ENCODE data around the gene LMX1B.
"Not testable (repeated sequence)": the region's sequence is repeated elsewhere in the genome, so short reads cannot be mapped to it uniquely, and the experiment has no call there.

DNA sequence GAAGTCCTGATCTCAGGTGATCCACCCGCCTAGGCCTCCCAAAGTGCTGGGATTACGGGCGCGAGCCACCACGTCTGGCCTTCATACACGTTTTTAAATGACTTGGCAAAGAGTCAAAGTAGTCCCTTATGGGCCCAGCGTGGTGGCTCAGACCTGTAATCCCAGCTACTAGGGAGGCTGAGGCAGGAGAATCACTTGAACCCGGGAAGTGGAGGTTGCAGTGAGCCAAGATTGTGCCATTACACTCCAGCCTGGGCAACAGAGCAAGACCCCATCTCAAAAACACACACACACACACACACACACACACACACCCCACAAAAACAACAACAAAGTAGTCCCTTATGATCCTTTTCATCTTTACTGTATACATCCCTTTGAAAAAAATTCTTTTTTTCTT lies 116.9 kb downstream of the LMX1B start:
- TF ChIP-seq, protein P1, sequence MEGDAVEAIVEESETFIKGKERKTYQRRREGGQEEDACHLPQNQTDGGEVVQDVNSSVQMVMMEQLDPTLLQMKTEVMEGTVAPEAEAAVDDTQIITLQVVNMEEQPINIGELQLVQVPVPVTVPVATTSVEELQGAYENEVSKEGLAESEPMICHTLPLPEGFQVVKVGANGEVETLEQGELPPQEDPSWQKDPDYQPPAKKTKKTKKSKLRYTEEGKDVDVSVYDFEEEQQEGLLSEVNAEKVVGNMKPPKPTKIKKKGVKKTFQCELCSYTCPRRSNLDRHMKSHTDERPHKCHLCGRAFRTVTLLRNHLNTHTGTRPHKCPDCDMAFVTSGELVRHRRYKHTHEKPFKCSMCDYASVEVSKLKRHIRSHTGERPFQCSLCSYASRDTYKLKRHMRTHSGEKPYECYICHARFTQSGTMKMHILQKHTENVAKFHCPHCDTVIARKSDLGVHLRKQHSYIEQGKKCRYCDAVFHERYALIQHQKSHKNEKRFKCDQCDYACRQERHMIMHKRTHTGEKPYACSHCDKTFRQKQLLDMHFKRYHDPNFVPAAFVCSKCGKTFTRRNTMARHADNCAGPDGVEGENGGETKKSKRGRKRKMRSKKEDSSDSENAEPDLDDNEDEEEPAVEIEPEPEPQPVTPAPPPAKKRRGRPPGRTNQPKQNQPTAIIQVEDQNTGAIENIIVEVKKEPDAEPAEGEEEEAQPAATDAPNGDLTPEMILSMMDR (conservative IDR thresholded peaks at IDR 0.05; ENCODE audit: low read depth, low read length) = not testable (repeated sequence)
- TF ChIP-seq EZH2 (IDR thresholded peaks at IDR 0.05; ENCODE audit: borderline replicate concordance, low read depth, low read length, poor library complexity, severe bottlenecking) = not testable (repeated sequence)
